ENCODE results near the gene EIF4E2.

The EIF4E2 gene

DNA sequence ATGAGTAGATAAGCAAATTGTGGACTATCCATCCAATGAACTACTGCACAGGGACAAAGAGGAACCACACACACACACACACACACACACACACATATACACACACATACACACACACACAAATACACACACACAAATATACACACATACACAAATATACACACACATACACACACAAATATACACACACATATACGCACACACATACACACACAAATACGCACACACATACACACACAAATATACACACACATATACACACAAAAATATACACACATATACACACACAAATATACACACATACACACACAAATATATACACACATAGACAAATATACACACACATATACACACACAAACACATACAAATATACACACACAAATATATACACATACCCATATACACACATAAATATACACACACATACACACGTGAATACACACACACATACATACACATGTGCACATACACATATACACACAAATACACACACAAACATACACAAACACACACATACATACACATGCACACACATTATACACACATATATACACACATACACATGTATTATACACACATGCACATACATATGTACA is 63.1 kb downstream of the EIF4E2 start:
- no peak for TF ChIP-seq CTCF (IDR thresholded peaks at IDR 0.05; ENCODE audit: insufficient read depth, missing control alignments)
- DNase-seq (ENCODE audit: insufficient read length, low spot score): no peak
- peak; percentile 6 for FAIRE-seq

- FAIRE-seq: no peak
- DNase-seq (ENCODE audit: insufficient read length, low spot score): no peak
- TF ChIP-seq CTCF (IDR thresholded peaks at IDR 0.05; ENCODE audit: insufficient read depth, missing control alignments): no peak
Observed at GRCh38 chr2:232615339-232615738, 64.8 kb downstream of the EIF4E2 start.
